Osteoblast (primary cell): ENCODE data around the gene GADD45B. TPM values are rescaled to one million over a fixed set of nuclear protein-coding genes. Genes with fewer than 3 reads are reported as not detected.

Experiments
- DNase-seq: peaks from one replicate; pipeline ENCODE4 v3.0.0; 2011; ENCODE audit warnings: low spot score, mixed read lengths; ENCODE audit not compliant: insufficient read length; ENCODE audit errors: missing footprints
- H2AFZ ChIP-seq: 2 replicates; pipeline ENCODE4 v1.6.0; 2011; ENCODE audit warnings: mild to moderate bottlenecking, low read length
- H3K27ac ChIP-seq: 2 replicates; pipeline ENCODE4 v1.5.1; 2011; ENCODE audit warnings: mild to moderate bottlenecking, low read depth, low read length, moderate library complexity
- H3K27me3 ChIP-seq: 2 replicates; pipeline ENCODE4 v1.6.0; 2012; ENCODE audit warnings: mild to moderate bottlenecking, control low read depth, inconsistent platforms, low read length, moderate library complexity; ENCODE audit not compliant: insufficient read depth
- H3K36me3 ChIP-seq: 2 replicates; pipeline ENCODE4 v1.5.1; 2011; ENCODE audit warnings: mild to moderate bottlenecking, low read length, control low read depth, moderate library complexity; ENCODE audit not compliant: insufficient read depth
- H3K4me1 ChIP-seq: 2 replicates; pipeline ENCODE4 v1.5.1; 2011; ENCODE audit warnings: mild to moderate bottlenecking, low read length, control low read depth, moderate library complexity; ENCODE audit not compliant: insufficient read depth
- H3K4me2 ChIP-seq: 2 replicates; pipeline ENCODE4 v1.6.0; 2011; ENCODE audit warnings: mild to moderate bottlenecking, low read length; ENCODE audit not compliant: insufficient read depth
- H3K4me3 ChIP-seq: fragments of 200-600 bp; sonication (generic); 3 replicates; pipeline ENCODE4 v1.5.1; 2012; ENCODE audit warnings: mild to moderate bottlenecking, low read length, inconsistent platforms; ENCODE audit not compliant: insufficient read depth
- H3K79me2 ChIP-seq: 2 replicates; pipeline ENCODE4 v1.6.0; 2012; ENCODE audit warnings: mild to moderate bottlenecking, low read length, control low read depth, inconsistent platforms; ENCODE audit not compliant: insufficient read depth
- H3K9me3 ChIP-seq: 2 replicates; pipeline ENCODE4 v1.5.1; 2011; ENCODE audit warnings: low read depth, low read length, control low read depth
- H4K20me1 ChIP-seq: 2 replicates; pipeline ENCODE4 v1.6.0; 2012; ENCODE audit warnings: mild to moderate bottlenecking, low read length, control low read depth; ENCODE audit not compliant: insufficient read depth
- CTCF ChIP-seq: IDR thresholded peaks from 2 replicates; pipeline ENCODE4 v1.5.1; 2011; ENCODE audit warnings: mild to moderate bottlenecking, low read depth, low read length, moderate library complexity; ENCODE audit errors: extremely low read depth
- total RNA-seq: library from RNA; depleted of rRNA; stranded (reverse); fragments of >200 nt; gene quantifications from 2 replicates; pipeline ENCODE4 v1.2.3, GENCODE V29; 2012

The GADD45B gene
- total RNA-seq, 1 donor, result 46.3 TPM

- peak; percentile 99 for DNase-seq
- peaks cover 29% of the 10 kb centered on the region for H4K20me1 ChIP-seq
- H3K9me3 ChIP-seq, result no peaks in the 10 kb centered on the region
- peak overlapping the region; percentile 100 for H3K4me3 ChIP-seq
- peaks cover 28% of the 10 kb centered on the region for H3K79me2 ChIP-seq
- H3K4me1 ChIP-seq, result peaks cover 24% of the 10 kb centered on the region
- TF ChIP-seq CTCF, result peak; percentile 76
- H3K36me3 ChIP-seq, result peaks cover 16% of the 10 kb centered on the region
- no peaks in the 10 kb centered on the region for H3K27me3 ChIP-seq
- peak overlapping the region; percentile 82 for H3K4me2 ChIP-seq
- H2AFZ ChIP-seq, result no peak overlapping the region
- H3K27ac ChIP-seq, result peak overlapping the region; percentile 77
Measured at GRCh38 chr19:2474232-2475017, 1.5 kb upstream of the GADD45B start.

GRCh38 chr19:2475018-2475701 is 767 bp upstream of the GADD45B start:
- H3K9me3 ChIP-seq, result no peaks in the 10 kb centered on the region
- H3K4me2 ChIP-seq, result peak overlapping the region; percentile 82
- TF ChIP-seq CTCF, result no peak
- H4K20me1 ChIP-seq, result peaks cover 29% of the 10 kb centered on the region
- peak; percentile 89 for DNase-seq
- H3K79me2 ChIP-seq, result peaks cover 28% of the 10 kb centered on the region
- peak overlapping the region; percentile 77 for H3K27ac ChIP-seq
- H3K27me3 ChIP-seq, result no peaks in the 10 kb centered on the region
- H3K4me1 ChIP-seq, result peaks cover 20% of the 10 kb centered on the region
- H2AFZ ChIP-seq, result no peak overlapping the region
- peak overlapping the region; percentile 100 for H3K4me3 ChIP-seq
- H3K36me3 ChIP-seq, result peaks cover 16% of the 10 kb centered on the region

- H2AFZ ChIP-seq, result no peak overlapping the region
- DNase-seq, result peak; percentile 91
Measured at GRCh38 chr19:2476451-2477140, 669 bp downstream of the GADD45B start.

More at GRCh38 chr19:2476451-2477140, 669 bp downstream of the GADD45B start:
- no peak for TF ChIP-seq CTCF
- Histone ChIP-seq H3K36me3 (peaks cover 16% of the 10 kb centered on the region), H4K20me1 (peaks cover 29% of the 10 kb centered on the region), H3K27ac (peak overlapping the region; percentile 87), H3K4me3 (peak overlapping the region; percentile 100), H3K4me1 (peaks cover 20% of the 10 kb centered on the region), H3K79me2 (peaks cover 28% of the 10 kb centered on the region), H3K4me2 (peak overlapping the region; percentile 96), H3K27me3 (no peaks in the 10 kb centered on the region), H3K9me3 (no peaks in the 10 kb centered on the region)
